Measurements from ENCODE around the gene PPM1B. TPM values are rescaled to one million over a fixed set of nuclear protein-coding genes. Genes with fewer than 3 reads are reported as not detected.

Gene PPM1B
- total and polyA plus RNA-seq, 2 of the 4 experiments (the other 2 are of a cell fraction): 13.4 to 14.7 TPM

DNA sequence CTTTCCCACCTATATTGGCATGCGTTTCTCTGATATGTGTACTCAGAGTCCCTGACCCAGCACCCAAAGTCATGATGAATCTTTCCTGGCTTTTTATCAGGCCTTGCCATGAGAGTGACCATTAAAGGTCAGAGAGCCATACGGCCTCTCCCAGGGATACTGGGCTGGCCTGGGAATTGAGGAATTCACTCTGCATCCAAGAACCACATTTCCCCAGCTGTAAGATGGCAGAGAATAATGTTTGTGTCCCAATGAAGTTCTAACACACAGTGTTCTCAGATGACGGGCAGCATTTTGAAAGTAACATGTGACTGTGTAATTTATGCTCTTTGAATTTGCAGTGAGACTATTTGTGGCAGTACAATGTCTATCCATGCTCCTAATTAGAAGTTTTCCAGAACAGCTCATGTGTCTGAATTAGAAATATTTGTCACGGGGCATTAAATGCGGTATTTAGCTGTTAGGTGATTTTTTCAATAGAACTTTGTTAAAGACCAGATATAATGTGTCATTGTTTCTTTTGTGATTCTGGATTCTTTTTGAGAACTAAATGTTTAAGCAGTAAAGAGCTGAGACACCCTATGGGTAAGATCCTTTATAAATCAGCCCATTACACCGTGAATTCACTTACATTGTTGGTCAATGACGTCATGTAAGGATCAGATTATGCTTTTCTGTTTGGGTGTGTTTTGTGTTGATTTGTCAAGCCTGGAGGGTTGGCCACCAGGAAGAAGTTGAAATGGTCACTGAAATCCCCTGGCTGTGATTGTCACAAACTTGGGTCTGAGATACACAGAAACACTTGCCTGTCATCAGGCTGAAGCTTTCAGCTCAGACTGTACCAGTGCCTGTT, 99.3 kb downstream of the PPM1B start:
- H3K9ac ChIP-seq (ENCODE audit: low read depth, low read length): no peak overlapping the region
- H2BK20ac ChIP-seq (ENCODE audit: low read depth, low read length): no peak overlapping the region
- no peak overlapping the region for H3K14ac ChIP-seq (replicated peaks; ENCODE audit: low read depth, low read length)
- POLR2A ChIA-PET (ENCODE audit: unreplicated experiment): no interaction called here
- H2AK5ac ChIP-seq (ENCODE audit: low read depth, low read length): no peak overlapping the region
- TF ChIP-seq, protein P1, sequence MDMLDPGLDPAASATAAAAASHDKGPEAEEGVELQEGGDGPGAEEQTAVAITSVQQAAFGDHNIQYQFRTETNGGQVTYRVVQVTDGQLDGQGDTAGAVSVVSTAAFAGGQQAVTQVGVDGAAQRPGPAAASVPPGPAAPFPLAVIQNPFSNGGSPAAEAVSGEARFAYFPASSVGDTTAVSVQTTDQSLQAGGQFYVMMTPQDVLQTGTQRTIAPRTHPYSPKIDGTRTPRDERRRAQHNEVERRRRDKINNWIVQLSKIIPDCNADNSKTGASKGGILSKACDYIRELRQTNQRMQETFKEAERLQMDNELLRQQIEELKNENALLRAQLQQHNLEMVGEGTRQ (IDR thresholded peaks at IDR 0.05; ENCODE audit: low read depth, low read length): no peak
- TF ChIP-seq NFE2L2 (IDR thresholded peaks at IDR 0.05; ENCODE audit: low read depth, low read length): no peak
- H2BK15ac ChIP-seq (ENCODE audit: low read depth, low read length): no peak overlapping the region
- H3K9me3 ChIP-seq (ENCODE audit: control insufficient read depth, insufficient read depth, low read length): no peaks in the 10 kb centered on the region
- H2AK9ac ChIP-seq (replicated peaks; ENCODE audit: low read depth, low read length, poor library complexity): no peak overlapping the region
- no peak overlapping the region for H4K5ac ChIP-seq (ENCODE audit: low read depth, low read length)
- no peaks in the 10 kb centered on the region; the same call in none of the 2 replicates for H3K27me3 ChIP-seq (ENCODE audit: control insufficient read depth, insufficient read depth, low read length)
- H2AFZ ChIP-seq (replicated peaks; ENCODE audit: low read length, poor library complexity): no peak overlapping the region
- H3K4me1 ChIP-seq (ENCODE audit: control insufficient read depth, insufficient read depth, low read length): peaks cover 2% of the 10 kb centered on the region
- H3K79me1 ChIP-seq (ENCODE audit: low read depth in 1 of 2, low read length in 2 of 2): no peaks in the 10 kb centered on the region
- H2BK5ac ChIP-seq (ENCODE audit: low read depth, low read length, poor library complexity, severe bottlenecking): no peak overlapping the region
- no peaks in the 10 kb centered on the region for H3K9me1 ChIP-seq (ENCODE audit: insufficient read depth, low read length)
- H4K20me1 ChIP-seq (ENCODE audit: insufficient read depth, low read length): no peaks in the 10 kb centered on the region
- no peak overlapping the region for H3K27ac ChIP-seq (ENCODE audit: insufficient read depth, low read length)
- H2BK120ac ChIP-seq (ENCODE audit: low read depth, low read length): no peak overlapping the region
- CTCF ChIA-PET: interaction anchor here (0.8 to 1.5 kb wide), 3 partner anchors 10 to 25 kb away, joined by 3 to 6 read pairs (median 4); no protein-coding TSS in a partner anchor
- H3K18ac ChIP-seq (ENCODE audit: low read depth, low read length): no peak overlapping the region
- no peak overlapping the region for H3K4ac ChIP-seq (ENCODE audit: low read depth, low read length)
- intact Hi-C loops (cut with micrococcal nuclease): no loop called here
- H3K4me2 ChIP-seq (ENCODE audit: low read depth, low read length): no peak overlapping the region
- no peak overlapping the region for H4K8ac ChIP-seq (ENCODE audit: low read depth in 2 of 2, low read length in 2 of 2)
- in situ Hi-C loops (cut with MboI; ENCODE audit: low sequenced_read_pairs): no loop called here
- H3K4me3 ChIP-seq (ENCODE audit: insufficient read depth, low read depth, low read length): no peak overlapping the region
- peak; percentile 41 for DNase-seq
- H3K36me3 ChIP-seq (ENCODE audit: control insufficient read depth, insufficient read depth, low read length): no peaks in the 10 kb centered on the region
- no peak overlapping the region for H3K56ac ChIP-seq (ENCODE audit: extremely low read depth, insufficient read depth, low read length)
- no peak overlapping the region for H4K91ac ChIP-seq (ENCODE audit: insufficient read depth, low read depth, low read length)
- dilution Hi-C loops (cut with HindIII; ENCODE audit: low sequenced_read_pairs, unreplicated experiment): no loop called here
- H3K23ac ChIP-seq (ENCODE audit: low read depth, low read length): no peak overlapping the region
- BruUV-seq (replicated peaks): no TSS peak
- WGBS, 2 experiments (ENCODE audit: extremely low coverage in 2 of 2, insufficient read length in 1 of 2): 92% methylated on average over 2 of the region's 7 CpGs; no CpG with 5 or more reads in 1 of the 2 experiments
- peak; percentile 72 for ATAC-seq (ENCODE audit: low read depth)

All from IMR-90 (cell line).